ENCODE data around the gene NDUFB5.

Gene NDUFB5

GRCh38 chr3:179604321-179605078 lies at the start of gene NDUFB5, which contains the start of gene MRPL47:
Gene NDUFB5 (plus strand): TSS chr3:179604794. CDS start chr3:179604816, 22 bp downstream.
Gene MRPL47 (minus strand): TSS chr3:179604638. CDS start chr3:179604624, 14 bp downstream.
- DNase-seq: peak; percentile 97

DNA sequence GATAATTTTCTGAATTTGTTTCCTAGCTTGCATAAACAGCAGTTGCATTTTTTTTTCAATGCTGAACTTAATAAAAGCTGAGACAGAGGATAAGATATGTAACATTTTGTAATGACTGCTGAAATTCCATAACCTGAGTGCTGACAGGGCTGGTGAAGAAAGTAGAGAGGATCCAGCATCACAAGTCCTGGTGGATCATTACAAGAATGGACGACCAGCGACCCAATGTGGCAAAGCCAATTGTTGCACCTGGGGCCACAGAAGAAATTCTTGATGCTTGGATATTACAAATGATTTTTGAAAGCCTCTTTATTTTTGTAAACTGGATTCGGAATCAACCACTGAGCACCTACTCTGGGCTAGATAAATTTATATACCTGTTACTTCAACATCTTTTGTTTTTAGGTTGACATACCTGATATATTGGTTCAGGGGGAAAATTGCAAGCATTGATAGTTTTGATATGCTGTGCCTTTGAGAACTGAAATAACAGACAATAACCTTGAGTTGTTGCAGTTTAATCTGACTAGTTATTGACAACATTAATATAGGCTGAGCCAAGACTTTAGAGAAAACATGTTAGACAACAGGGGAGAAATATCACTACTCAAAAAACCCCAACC lies 45.7 kb upstream of the NDUFB5 start:
- peak; percentile 45 to 74 for DNase-seq

DNA sequence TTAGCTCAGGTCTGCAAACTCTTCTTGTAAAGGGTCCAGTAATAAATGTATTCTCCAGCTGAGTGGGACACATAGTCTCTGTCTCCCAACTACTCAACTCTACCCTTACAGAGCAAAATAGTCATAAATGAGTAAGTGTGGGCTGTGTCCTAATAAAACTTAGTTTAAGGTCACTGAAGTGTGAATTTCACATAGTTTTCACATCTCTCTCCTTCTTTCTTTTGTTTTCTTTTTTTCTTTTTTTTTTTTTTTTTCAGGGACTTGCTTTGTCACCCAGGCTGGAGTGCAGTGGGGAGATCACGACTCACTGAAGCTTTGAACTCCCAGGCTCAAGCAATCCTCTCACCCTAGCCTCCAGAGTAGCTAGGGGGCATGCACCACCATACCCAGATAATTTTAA lies 43.8 kb upstream of the NDUFB5 start:
- DNase-seq: no peak

DNA sequence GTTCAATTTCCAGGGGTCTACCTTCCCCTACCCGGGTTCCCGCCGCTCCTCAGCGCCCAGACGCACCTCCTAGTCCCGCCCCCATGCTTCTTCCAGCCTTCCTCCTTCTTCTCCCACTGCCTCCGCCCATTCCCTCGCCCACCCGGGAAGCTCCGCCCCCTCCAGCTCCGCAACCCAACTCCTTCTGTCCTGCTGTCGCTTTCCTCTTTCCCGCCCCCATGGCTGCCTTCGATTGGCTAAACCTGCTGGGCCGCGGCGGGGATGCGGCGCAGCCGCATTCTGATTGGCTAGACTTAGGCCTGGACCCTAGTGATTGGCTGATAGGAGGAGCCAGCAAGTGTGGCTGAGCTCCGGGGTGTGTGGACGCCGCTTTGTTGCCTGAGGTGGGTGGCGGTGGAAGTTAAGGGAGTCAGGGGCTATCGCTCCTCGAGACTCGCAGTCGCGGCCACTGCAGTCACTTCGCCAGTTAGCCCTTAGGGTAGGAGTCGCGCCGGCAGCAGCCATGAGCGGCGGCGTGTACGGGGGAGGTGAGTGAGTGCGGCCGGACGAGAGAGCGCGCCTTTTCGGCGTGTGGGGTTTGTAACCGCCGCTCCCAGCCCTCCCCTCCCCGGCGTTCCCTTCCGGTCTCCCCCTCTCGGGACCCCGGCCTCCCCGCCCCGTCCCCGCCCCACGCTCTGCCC lies 41.9 kb upstream of the NDUFB5 start, which contains the start of gene ACTL6A:
ACTL6A (plus strand) TSS at position 336 of the 680 bp plus-strand sequence; CDS start at position 503, 167 bp downstream.
- peak; percentile 99 to 100 for DNase-seq

- DNase-seq: peak; percentile 8 to 56
Observed at GRCh38 chr3:179563271-179563783, 41.3 kb upstream of the NDUFB5 start.

- DNase-seq: no peak
Observed at GRCh38 chr3:179565496-179565895, 39.1 kb upstream of the NDUFB5 start.

DNA sequence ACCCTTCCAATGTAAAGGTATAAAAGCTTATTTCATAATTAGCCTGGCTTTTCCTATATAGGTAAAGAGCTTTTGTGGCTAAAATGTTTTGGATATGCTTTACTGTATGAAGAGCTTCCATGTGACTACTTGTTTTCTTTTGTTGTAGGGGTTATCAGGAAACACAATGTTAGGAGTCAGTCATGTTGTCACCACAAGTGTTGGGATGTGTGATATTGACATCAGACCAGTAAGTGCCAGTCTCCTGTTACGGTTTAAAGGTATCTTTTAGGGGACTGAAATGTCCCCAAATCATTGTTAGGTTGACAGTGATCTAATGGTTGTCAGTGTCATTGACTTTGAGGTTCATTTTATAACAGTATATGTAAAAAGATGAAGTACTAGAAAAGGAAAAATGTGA lies 23.6 kb upstream of the NDUFB5 start:
- no peak for DNase-seq

- DNase-seq: no peak
Observed at GRCh38 chr3:179589143-179589542, 15.5 kb upstream of the NDUFB5 start.

GRCh38 chr3:179590669-179591068 lies 13.9 kb upstream of the NDUFB5 start:
- no peak for DNase-seq

DNA sequence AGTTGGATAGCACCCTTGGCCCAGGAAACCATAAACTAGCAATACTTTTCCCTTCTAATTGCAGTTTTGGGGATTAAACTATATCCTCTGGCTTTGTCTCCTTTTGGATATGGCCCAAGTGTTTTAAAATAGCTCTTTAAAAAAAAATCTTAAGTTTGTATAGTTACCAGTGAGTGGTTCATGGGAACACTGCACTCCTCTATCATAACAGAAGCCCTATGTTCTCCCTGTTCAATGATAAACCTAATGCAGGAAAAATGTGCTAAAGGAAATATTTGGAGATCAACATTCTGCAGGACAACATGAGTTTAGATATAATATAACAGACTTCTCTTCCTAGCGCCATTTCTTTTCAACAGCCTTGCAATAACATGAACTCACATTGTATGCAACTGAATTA lies 13.3 kb upstream of the NDUFB5 start:
- DNase-seq: no peak

- DNase-seq: no peak
Observed at GRCh38 chr3:179599531-179599930, 5.1 kb upstream of the NDUFB5 start.

DNA sequence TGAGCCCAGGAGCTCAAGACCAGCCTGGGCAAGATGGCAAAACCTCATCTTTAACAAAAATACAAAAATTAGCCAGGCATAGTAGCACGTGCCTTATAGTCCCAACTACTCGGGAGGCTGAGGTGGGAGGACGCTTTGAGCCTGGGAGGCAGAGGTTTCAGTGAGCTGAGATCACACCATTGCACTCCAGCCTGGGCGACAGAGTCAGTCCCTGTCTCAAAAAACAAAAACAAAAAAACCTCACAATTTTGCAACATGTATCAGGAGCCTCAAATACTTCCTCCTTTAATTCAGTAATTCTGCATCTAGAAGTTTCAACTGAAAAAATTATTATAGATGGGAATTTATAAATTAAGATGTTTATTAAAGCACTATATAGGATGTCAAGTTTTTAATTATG lies 1.3 kb upstream of the NDUFB5 start:
- DNase-seq: no peak

DNA sequence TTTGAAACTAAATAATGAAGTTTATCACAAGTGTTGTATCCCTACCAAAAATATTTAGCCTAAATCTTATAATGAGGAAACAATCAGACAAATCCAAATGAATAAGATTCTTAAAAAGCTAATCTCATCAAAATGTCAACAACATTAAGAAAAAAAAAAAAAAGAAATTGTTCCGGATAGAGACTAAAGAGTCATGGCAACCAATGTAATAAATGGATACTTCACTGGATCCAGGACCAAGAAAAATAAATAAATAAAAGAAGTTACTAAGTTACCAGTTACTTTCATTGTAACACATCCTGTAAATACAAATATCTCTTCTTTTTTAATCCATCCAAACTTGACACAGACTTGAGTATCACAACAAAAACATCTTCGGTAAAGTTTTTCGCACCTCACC lies 763 bp upstream of the NDUFB5 start:
- DNase-seq: no peak

- no peak for DNase-seq
Observed at GRCh38 chr3:179606534-179607085, 2.0 kb downstream of the NDUFB5 start.

GRCh38 chr3:179608931-179609720 lies 4.5 kb downstream of the NDUFB5 start:
- no peak for DNase-seq

- DNase-seq: no peak
Observed at GRCh38 chr3:179610066-179610465, 5.5 kb downstream of the NDUFB5 start.

DNA sequence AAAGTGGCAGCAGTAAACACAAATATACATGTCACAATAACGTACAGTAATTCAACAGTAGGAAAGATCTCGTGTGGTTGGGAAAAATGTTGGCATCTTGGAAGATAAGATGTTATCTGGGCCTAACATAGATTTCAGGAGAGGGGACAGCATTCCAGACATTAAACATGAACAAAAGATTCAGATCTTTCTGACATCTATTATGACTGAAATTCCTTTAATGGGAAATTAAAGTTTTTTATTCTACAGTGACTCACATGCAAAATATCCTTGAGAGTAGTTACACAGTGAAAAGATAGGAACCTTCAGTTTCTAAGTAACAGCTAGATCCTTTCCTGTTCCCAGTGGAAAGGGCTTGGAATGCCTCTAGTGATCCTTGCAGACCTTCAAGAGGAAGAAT lies 9.2 kb downstream of the NDUFB5 start:
- no peak for DNase-seq

DNA sequence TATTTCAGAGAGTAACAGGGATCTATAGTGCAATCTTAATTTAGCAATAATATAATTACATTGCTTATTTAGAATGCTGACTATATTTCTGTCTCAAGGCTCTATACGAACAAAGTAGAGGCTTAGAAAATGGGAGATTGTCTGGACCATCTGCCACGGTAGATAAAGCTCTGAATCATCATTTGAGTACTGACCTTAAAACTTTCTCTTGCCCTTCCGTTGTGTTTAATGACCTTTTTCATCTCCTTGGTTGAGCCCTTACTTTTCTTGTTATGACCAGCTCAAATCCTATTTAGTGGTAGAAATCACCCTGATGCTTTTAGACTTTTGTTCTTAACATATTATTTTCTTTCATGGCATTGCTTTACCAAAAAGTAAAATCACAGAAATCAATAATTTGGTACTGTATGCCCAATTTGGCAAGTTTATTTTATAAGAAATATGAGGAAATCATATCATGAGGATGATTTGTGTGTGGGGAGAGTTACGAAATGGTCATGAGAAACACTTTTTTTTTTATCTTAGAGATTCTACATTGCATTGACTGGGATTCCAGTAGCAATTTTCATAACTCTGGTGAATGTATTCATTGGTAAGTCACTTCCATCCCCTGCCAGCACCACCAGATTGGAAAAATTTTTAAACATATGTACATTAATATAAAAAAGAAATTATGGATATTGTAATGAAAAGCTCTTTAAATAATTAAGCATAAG lies 11.0 kb downstream of the NDUFB5 start:
- no peak for DNase-seq

GRCh38 chr3:179622023-179622422 lies 17.4 kb downstream of the NDUFB5 start:
- DNase-seq: no peak

DNA sequence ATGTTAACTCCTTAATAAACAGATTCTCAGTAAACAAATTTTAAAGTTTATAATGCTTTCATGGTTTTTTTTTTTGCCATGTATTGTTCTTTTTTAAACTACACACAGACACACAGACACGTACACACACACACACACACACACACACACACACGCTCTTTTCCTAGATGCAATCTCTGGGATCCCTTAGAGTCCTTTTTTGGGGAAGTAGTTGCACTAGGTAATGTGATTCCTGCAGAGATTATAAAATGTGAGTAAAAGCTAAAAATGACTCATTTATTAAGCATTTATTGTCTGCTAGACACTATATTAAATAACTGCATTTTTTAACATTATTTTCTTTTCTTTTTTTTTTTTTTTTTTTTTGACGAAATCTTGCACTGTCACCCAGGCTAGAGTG lies 19.9 kb downstream of the NDUFB5 start:
- DNase-seq: no peak

- DNase-seq: no peak
Observed at GRCh38 chr3:179630753-179631451, 26.3 kb downstream of the NDUFB5 start.

All from NCI-H446 (cell line).